GM23338 (cell line): ENCODE results near the gene PALLD. TPM values are rescaled to one million over a fixed set of nuclear protein-coding genes. Genes with fewer than 3 reads are reported as not detected.

Experiments used
- ATAC-seq: fragments of 200-7000 bp; cut with Tn5 transposase; 3 replicates; pipeline ENCODE4 v1.9.1; 2020
- DNase-seq: peaks from one replicate; pipeline ENCODE4 v3.0.0-alpha.2; 2015; ENCODE audit warnings: low spot score
- H2AFZ ChIP-seq: fragments of 200-600 bp; sonication (generic); 2 replicates; pipeline ENCODE4 v1.8.0; 2016; ENCODE audit warnings: antibody characterized with exemption, mild to moderate bottlenecking, moderate library complexity
- H3F3A ChIP-seq: fragments of 200-600 bp; sonication (generic); replicated peaks from 2 replicates; pipeline ENCODE4 v1.8.0; 2017; ENCODE audit warnings: antibody characterized with exemption, mixed run types, low read depth
- H3K27ac ChIP-seq: fragments of 200-600 bp; sonication (generic); 2 replicates; pipeline ENCODE4 v1.6.1; 2016; ENCODE audit warnings: low read depth
- H3K27me3 ChIP-seq: fragments of 200-600 bp; sonication (generic); 2 replicates; pipeline ENCODE4 v1.8.0; 2016; ENCODE audit warnings: mild to moderate bottlenecking, mixed run types, moderate library complexity; ENCODE audit not compliant: insufficient read depth
- H3K36me3 ChIP-seq: fragments of 200-600 bp; sonication (generic); 2 replicates; pipeline ENCODE4 v1.8.0; 2016; ENCODE audit warnings: mild to moderate bottlenecking; ENCODE audit not compliant: insufficient read depth
- H3K4me1 ChIP-seq: fragments of 200-600 bp; sonication (generic); 2 replicates; pipeline ENCODE4 v1.8.0; 2016; ENCODE audit warnings: mild to moderate bottlenecking, moderate library complexity; ENCODE audit not compliant: insufficient read depth
- H3K4me2 ChIP-seq: fragments of 200-600 bp; sonication (generic); 2 replicates; pipeline ENCODE4 v1.7.1; 2017; ENCODE audit warnings: mixed run types
- H3K4me3 ChIP-seq: fragments of 200-600 bp; sonication (generic); 2 replicates; pipeline ENCODE4 v1.6.1; 2016; ENCODE audit warnings: mixed run types
- H3K79me2 ChIP-seq: fragments of 200-600 bp; sonication (generic); replicated peaks from 2 replicates; pipeline ENCODE4 v1.8.0; 2017; ENCODE audit warnings: mild to moderate bottlenecking; ENCODE audit not compliant: insufficient read depth
- H3K9me2 ChIP-seq: fragments of 200-600 bp; sonication (generic); 2 replicates; pipeline ENCODE4 v1.8.0; 2017; ENCODE audit not compliant: insufficient read depth
- H4K20me1 ChIP-seq: fragments of 200-600 bp; sonication (generic); replicated peaks from 2 replicates; pipeline ENCODE4 v1.8.0; 2017; ENCODE audit warnings: mild to moderate bottlenecking; ENCODE audit not compliant: insufficient read depth
- H3K27ac Mint-ChIP-seq: 2 replicates; pipeline ENCODE4 v1.8.0; 2020; ENCODE audit warnings: inconsistent platforms, mild to moderate bottlenecking, moderate library complexity, mixed read lengths
- H3K27me3 Mint-ChIP-seq: 3 replicates; pipeline ENCODE4 v1.8.0; 2022; ENCODE audit warnings: low read depth, mild to moderate bottlenecking, moderate library complexity, mixed read lengths, inconsistent platforms; ENCODE audit not compliant: insufficient read depth, poor library complexity
- H3K36me3 Mint-ChIP-seq: 3 replicates; pipeline ENCODE4 v1.8.0; 2021; ENCODE audit warnings: low read depth, mild to moderate bottlenecking, inconsistent platforms, moderate library complexity, mixed read lengths
- H3K4me1 Mint-ChIP-seq: 3 replicates; pipeline ENCODE4 v1.8.0; 2020; ENCODE audit warnings: mild to moderate bottlenecking, inconsistent platforms, mixed read lengths
- H3K4me3 Mint-ChIP-seq: 3 replicates; pipeline ENCODE4 v1.8.0; 2021; ENCODE audit warnings: moderate library complexity, mild to moderate bottlenecking, inconsistent platforms, mixed read lengths
- H3K9me3 Mint-ChIP-seq: 3 replicates; pipeline ENCODE4 v1.8.0; 2020; ENCODE audit warnings: moderate library complexity, mild to moderate bottlenecking, inconsistent platforms, mixed read lengths
- CREB1 ChIP-seq: fragments of 250-450 bp; sonication (Bioruptor Pico); IDR thresholded peaks from 2 replicates; pipeline ENCODE4 v1.5.0; 2020; ENCODE audit warnings: low read depth, mild to moderate bottlenecking, moderate library complexity
- EZH2 ChIP-seq: fragments of 200-600 bp; sonication (generic); IDR thresholded peaks from one replicate; pipeline ENCODE4 v1.8.0; 2017; ENCODE audit warnings: antibody characterized with exemption, mild to moderate bottlenecking, low read depth; ENCODE audit not compliant: unreplicated experiment
- EZH2phosphoT487 ChIP-seq: fragments of 200-600 bp; sonication (generic); IDR thresholded peaks from one replicate; pipeline ENCODE4 v1.8.1; 2018; ENCODE audit warnings: antibody characterized with exemption; ENCODE audit not compliant: unreplicated experiment
- JUNB ChIP-seq: IDR thresholded peaks from one replicate; pipeline ENCODE4 v1.6.1; 2016; ENCODE audit warnings: antibody characterized with exemption; ENCODE audit not compliant: unreplicated experiment
- NANOG ChIP-seq: IDR thresholded peaks from 2 replicates; pipeline ENCODE4 v1.6.1; 2016; ENCODE audit warnings: antibody characterized with exemption, borderline replicate concordance
- POLR2AphosphoS5 ChIP-seq: IDR thresholded peaks from 2 replicates; pipeline ENCODE4 v1.6.1; 2016; ENCODE audit warnings: antibody characterized with exemption, low read depth
- STAT1 ChIP-seq: IDR thresholded peaks from one replicate; pipeline ENCODE4 v1.6.1; 2016; ENCODE audit warnings: antibody characterized with exemption; ENCODE audit not compliant: unreplicated experiment
- ZNF114 ChIP-seq: fragments of 250-450 bp; sonication (Bioruptor Pico); IDR thresholded peaks from 2 replicates; pipeline ENCODE4 v1.5.0; 2020; ENCODE audit warnings: mild to moderate bottlenecking, moderate library complexity
- ZNF331 ChIP-seq: fragments of 250-450 bp; sonication (Bioruptor Pico); IDR thresholded peaks from 2 replicates; pipeline ENCODE4 v1.5.0; 2020; ENCODE audit warnings: low read depth, mild to moderate bottlenecking, moderate library complexity
- polyA plus RNA-seq: library from polyadenylated mRNA; unstranded; fragments of >200 nt; fragmentation: Nextera tagmentation; extraction: Ambion mirVana; gene quantifications from 2 replicates; pipeline ENCODE4 v1.2.1, GENCODE V29; 2016
- total RNA-seq: library from RNA; depleted of rRNA; stranded (reverse); fragments of >200 nt; shearing (Covaris generic); gene quantifications from 2 replicates; pipeline ENCODE4 v1.2.3, GENCODE V29; 2014
- TF ChIP-seq, protein P1 (sequence below), 2 experiments: fragments of 200-600 bp in 1 of 2; sonication (generic) in 1 of 2; conservative IDR thresholded peaks; 2 replicates each; pipeline versions ENCODE4 v1.5.1 to v1.6.1; 2016 to 2017; ENCODE audit warnings: antibody characterized with exemption in 2 of 2, low read depth in 2 of 2, mild to moderate bottlenecking in 2 of 2, moderate library complexity in 1 of 2
- TF ChIP-seq, protein P2 (sequence below): IDR thresholded peaks from one replicate; pipeline ENCODE4 v1.6.1; 2018; ENCODE audit warnings: antibody characterized with exemption; ENCODE audit not compliant: unreplicated experiment
- TF ChIP-seq, protein P3 (sequence below): fragments of 250-450 bp; sonication (Bioruptor Pico); IDR thresholded peaks from 2 replicates; pipeline ENCODE4 v1.5.0; 2020; ENCODE audit warnings: mild to moderate bottlenecking, moderate library complexity
- TF ChIP-seq, protein P4 (sequence below): IDR thresholded peaks from 2 replicates; pipeline ENCODE4 v1.6.1; 2016; ENCODE audit warnings: antibody characterized with exemption

Gene PALLD
- total and polyA plus RNA-seq, 2 experiments from 2014 or later = 13.1 to 30.2 TPM

DNA sequence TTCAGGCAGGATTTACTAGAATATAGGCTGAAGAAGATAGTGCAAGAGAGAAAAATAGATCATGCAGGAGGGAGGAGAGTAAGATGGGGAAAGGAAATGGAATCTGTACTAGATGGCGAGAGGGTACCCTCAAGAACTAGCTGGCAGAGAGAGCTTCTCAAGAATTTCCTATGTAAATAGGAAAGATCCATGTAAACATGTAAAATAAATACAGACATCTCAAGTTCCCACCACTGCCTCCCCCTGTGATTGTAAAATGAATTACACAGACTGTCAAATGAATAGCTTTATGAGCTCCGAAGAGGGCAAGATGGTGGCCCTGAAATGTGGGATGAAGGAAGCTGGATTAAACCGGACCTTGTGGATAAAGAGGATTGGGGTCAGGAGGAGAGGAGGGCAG, 178.0 kb downstream of the PALLD start:
- Mint-ChIP-seq H3K27ac (no peak overlapping the region), H3K4me3 (no peak overlapping the region)
- ATAC-seq = no peak

More for the DNA sequence above, 178.0 kb downstream of the PALLD start:
- DNase-seq = no peak
- no peaks in the 10 kb centered on the region for H4K20me1 ChIP-seq
- H3K36me3 ChIP-seq = no peaks in the 10 kb centered on the region
- TF ChIP-seq, protein P1, sequence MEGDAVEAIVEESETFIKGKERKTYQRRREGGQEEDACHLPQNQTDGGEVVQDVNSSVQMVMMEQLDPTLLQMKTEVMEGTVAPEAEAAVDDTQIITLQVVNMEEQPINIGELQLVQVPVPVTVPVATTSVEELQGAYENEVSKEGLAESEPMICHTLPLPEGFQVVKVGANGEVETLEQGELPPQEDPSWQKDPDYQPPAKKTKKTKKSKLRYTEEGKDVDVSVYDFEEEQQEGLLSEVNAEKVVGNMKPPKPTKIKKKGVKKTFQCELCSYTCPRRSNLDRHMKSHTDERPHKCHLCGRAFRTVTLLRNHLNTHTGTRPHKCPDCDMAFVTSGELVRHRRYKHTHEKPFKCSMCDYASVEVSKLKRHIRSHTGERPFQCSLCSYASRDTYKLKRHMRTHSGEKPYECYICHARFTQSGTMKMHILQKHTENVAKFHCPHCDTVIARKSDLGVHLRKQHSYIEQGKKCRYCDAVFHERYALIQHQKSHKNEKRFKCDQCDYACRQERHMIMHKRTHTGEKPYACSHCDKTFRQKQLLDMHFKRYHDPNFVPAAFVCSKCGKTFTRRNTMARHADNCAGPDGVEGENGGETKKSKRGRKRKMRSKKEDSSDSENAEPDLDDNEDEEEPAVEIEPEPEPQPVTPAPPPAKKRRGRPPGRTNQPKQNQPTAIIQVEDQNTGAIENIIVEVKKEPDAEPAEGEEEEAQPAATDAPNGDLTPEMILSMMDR (conservative IDR thresholded peaks at IDR 0.05; ENCODE audit: low read depth in 2 of 2) = no peak
- TF ChIP-seq ZNF114 (CRISPR knock-in tag) (no peak), NANOG (no peak), EZH2phosphoT487 (no peak), CREB1 (CRISPR knock-in tag) (no peak), JUNB (no peak), POLR2AphosphoS5 (no peak), EZH2 (no peak), STAT1 (no peak), ZNF331 (CRISPR knock-in tag) (no peak)
- TF ChIP-seq, protein P2, sequence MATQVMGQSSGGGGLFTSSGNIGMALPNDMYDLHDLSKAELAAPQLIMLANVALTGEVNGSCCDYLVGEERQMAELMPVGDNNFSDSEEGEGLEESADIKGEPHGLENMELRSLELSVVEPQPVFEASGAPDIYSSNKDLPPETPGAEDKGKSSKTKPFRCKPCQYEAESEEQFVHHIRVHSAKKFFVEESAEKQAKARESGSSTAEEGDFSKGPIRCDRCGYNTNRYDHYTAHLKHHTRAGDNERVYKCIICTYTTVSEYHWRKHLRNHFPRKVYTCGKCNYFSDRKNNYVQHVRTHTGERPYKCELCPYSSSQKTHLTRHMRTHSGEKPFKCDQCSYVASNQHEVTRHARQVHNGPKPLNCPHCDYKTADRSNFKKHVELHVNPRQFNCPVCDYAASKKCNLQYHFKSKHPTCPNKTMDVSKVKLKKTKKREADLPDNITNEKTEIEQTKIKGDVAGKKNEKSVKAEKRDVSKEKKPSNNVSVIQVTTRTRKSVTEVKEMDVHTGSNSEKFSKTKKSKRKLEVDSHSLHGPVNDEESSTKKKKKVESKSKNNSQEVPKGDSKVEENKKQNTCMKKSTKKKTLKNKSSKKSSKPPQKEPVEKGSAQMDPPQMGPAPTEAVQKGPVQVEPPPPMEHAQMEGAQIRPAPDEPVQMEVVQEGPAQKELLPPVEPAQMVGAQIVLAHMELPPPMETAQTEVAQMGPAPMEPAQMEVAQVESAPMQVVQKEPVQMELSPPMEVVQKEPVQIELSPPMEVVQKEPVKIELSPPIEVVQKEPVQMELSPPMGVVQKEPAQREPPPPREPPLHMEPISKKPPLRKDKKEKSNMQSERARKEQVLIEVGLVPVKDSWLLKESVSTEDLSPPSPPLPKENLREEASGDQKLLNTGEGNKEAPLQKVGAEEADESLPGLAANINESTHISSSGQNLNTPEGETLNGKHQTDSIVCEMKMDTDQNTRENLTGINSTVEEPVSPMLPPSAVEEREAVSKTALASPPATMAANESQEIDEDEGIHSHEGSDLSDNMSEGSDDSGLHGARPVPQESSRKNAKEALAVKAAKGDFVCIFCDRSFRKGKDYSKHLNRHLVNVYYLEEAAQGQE = no peak
- TF ChIP-seq, protein P3, sequence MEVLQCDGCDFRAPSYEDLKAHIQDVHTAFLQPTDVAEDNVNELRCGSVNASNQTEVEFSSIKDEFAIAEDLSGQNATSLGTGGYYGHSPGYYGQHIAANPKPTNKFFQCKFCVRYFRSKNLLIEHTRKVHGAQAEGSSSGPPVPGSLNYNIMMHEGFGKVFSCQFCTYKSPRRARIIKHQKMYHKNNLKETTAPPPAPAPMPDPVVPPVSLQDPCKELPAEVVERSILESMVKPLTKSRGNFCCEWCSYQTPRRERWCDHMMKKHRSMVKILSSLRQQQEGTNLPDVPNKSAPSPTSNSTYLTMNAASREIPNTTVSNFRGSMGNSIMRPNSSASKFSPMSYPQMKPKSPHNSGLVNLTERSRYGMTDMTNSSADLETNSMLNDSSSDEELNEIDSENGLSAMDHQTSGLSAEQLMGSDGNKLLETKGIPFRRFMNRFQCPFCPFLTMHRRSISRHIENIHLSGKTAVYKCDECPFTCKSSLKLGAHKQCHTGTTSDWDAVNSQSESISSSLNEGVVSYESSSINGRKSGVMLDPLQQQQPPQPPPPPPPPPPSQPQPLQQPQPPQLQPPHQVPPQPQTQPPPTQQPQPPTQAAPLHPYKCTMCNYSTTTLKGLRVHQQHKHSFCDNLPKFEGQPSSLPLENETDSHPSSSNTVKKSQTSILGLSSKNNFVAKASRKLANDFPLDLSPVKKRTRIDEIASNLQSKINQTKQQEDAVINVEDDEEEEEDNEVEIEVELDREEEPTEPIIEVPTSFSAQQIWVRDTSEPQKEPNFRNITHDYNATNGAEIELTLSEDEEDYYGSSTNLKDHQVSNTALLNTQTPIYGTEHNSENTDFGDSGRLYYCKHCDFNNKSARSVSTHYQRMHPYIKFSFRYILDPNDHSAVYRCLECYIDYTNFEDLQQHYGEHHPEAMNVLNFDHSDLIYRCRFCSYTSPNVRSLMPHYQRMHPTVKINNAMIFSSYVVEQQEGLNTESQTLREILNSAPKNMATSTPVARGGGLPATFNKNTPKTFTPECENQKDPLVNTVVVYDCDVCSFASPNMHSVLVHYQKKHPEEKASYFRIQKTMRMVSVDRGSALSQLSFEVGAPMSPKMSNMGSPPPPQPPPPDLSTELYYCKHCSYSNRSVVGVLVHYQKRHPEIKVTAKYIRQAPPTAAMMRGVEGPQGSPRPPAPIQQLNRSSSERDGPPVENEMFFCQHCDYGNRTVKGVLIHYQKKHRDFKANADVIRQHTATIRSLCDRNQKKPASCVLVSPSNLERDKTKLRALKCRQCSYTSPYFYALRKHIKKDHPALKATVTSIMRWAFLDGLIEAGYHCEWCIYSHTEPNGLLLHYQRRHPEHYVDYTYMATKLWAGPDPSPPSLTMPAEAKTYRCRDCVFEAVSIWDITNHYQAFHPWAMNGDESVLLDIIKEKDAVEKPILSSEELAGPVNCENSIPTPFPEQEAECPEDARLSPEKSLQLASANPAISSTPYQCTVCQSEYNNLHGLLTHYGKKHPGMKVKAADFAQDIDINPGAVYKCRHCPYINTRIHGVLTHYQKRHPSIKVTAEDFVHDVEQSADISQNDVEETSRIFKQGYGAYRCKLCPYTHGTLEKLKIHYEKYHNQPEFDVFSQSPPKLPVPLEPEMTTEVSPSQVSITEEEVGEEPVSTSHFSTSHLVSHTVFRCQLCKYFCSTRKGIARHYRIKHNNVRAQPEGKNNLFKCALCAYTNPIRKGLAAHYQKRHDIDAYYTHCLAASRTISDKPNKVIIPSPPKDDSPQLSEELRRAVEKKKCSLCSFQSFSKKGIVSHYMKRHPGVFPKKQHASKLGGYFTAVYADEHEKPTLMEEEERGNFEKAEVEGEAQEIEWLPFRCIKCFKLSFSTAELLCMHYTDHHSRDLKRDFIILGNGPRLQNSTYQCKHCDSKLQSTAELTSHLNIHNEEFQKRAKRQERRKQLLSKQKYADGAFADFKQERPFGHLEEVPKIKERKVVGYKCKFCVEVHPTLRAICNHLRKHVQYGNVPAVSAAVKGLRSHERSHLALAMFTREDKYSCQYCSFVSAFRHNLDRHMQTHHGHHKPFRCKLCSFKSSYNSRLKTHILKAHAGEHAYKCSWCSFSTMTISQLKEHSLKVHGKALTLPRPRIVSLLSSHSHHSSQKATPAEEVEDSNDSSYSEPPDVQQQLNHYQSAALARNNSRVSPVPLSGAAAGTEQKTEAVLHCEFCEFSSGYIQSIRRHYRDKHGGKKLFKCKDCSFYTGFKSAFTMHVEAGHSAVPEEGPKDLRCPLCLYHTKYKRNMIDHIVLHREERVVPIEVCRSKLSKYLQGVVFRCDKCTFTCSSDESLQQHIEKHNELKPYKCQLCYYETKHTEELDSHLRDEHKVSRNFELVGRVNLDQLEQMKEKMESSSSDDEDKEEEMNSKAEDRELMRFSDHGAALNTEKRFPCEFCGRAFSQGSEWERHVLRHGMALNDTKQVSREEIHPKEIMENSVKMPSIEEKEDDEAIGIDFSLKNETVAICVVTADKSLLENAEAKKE (CRISPR knock-in tag) = no peak
- TF ChIP-seq, protein P4, sequence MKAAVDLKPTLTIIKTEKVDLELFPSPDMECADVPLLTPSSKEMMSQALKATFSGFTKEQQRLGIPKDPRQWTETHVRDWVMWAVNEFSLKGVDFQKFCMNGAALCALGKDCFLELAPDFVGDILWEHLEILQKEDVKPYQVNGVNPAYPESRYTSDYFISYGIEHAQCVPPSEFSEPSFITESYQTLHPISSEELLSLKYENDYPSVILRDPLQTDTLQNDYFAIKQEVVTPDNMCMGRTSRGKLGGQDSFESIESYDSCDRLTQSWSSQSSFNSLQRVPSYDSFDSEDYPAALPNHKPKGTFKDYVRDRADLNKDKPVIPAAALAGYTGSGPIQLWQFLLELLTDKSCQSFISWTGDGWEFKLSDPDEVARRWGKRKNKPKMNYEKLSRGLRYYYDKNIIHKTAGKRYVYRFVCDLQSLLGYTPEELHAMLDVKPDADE = no peak
- no peaks in the 10 kb centered on the region for H3K4me1 ChIP-seq
- H3K27ac ChIP-seq = no peak overlapping the region
- H3F3A ChIP-seq = no peaks in the 10 kb centered on the region
- no peaks in the 10 kb centered on the region for H3K9me2 ChIP-seq
- Mint-ChIP-seq H3K27me3 (no peaks in the 10 kb centered on the region), H3K4me1 (no peaks in the 10 kb centered on the region; the same call in 2 of the 3 replicates), H3K9me3 (no peaks in the 10 kb centered on the region), H3K36me3 (no peaks in the 10 kb centered on the region)
- no peak overlapping the region for H3K4me2 ChIP-seq
- H3K79me2 ChIP-seq = no peaks in the 10 kb centered on the region
- H3K4me3 ChIP-seq = no peak overlapping the region
- H3K27me3 ChIP-seq = no peaks in the 10 kb centered on the region
- H2AFZ ChIP-seq = 0 out of 2 replicates have a peak overlapping the region, but pooled peaks have one; percentile 14
